ENCODE measurements around the gene MANSC1. TPM values are rescaled to one million over a fixed set of nuclear protein-coding genes. Genes with fewer than 3 reads are reported as not detected.

Gene MANSC1
- total and polyA plus RNA-seq, 2 donors (not counting 3 experiments of a cell fraction or from before 2014, with no cell fraction given): 37.0 to 65.0 TPM

DNA sequence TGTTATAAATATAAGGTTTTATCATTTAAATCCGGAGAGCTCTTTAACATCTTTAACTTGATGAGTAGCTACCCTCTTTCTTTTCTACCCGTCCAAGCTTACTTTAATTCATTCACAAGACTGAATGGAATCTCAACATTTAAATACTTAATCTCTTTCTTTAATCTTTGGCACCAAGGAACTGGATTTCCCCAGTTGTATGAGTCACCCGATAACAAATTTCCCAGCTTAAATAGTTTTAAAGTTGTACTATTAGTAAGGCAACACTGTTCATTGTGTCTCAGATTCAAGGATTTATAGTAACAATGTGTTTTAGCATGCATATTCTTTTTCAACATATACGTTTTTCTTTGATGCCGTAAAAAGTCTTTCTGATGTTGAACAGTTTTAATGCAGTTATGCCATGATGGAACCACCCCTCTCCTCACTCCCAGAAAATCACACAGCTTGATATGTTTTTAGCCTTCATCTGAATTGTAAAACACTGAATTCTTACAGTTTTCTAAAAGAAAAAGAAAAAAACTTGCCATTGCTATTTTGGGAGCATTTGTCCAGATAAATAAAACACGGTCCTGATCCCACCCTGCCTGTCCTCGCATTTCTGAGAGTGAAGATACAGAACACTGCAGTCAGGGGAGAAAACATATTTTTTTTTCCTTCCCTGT, 67.1 kb downstream of the MANSC1 start:
- DNase-seq (ENCODE audit: low read depth, low spot score) (peak; percentile 53), FAIRE-seq (peak; percentile 28)
- Histone ChIP-seq H3K27ac (ENCODE audit: insufficient read depth, low read depth, low read length) (no peak overlapping the region), H3K27me3 (ENCODE audit: control insufficient read depth in 2 of 2, insufficient read depth in 2 of 2, low read length in 2 of 2) (no peaks in the 10 kb centered on the region), H3K36me3 (ENCODE audit: control insufficient read depth in 2 of 2, extremely low read depth in 1 of 2, insufficient read depth in 2 of 2, low read length in 2 of 2) (no peaks in the 10 kb centered on the region), H4K20me1 (replicated peaks; ENCODE audit: control insufficient read depth, extremely low read depth, insufficient read depth, low read length) (no peaks in the 10 kb centered on the region), H3K4me2 (ENCODE audit: insufficient read depth, low read length) (peak overlapping the region; percentile 2), H2AFZ (ENCODE audit: low read depth, low read length) (no peak overlapping the region), H3K9me1 (replicated peaks; ENCODE audit: control insufficient read depth, extremely low read depth, insufficient read depth, low read length) (no peaks in the 10 kb centered on the region), H3K4me3 (replicated peaks in 1 of 3; ENCODE audit: insufficient read depth in 1 of 3, low read depth in 1 of 3, low read length in 3 of 3) (no peak overlapping the region), H3K79me2 (ENCODE audit: control insufficient read depth, insufficient read depth, low read length) (no peaks in the 10 kb centered on the region), H3K4me1 (ENCODE audit: control insufficient read depth, extremely low read depth, insufficient read depth, low read length) (peaks cover 3% of the 10 kb centered on the region), H3K9me3 (replicated peaks; ENCODE audit: control insufficient read depth, insufficient read depth, low read length) (no peaks in the 10 kb centered on the region), H3K9ac (replicated peaks; ENCODE audit: extremely low read depth, insufficient read depth, low read length) (no peak overlapping the region)
- TF ChIP-seq POLR2AphosphoS5 (IDR thresholded peaks at IDR 0.05; ENCODE audit: insufficient read depth, low read depth, low read length) (no peak), MYC (IDR thresholded peaks at IDR 0.05; ENCODE audit: low read depth, low read length) (no peak), POLR2A (IDR thresholded peaks at IDR 0.05; ENCODE audit: low read depth, low read length) (no peak), JUN (IDR thresholded peaks at IDR 0.05; ENCODE audit: borderline replicate concordance, insufficient read depth, insufficient read length, low read depth) (peak; percentile 21), GATA2 (IDR thresholded peaks at IDR 0.05; ENCODE audit: insufficient read depth, insufficient read length, low read depth, low read length) (peak; percentile 77), FOS (IDR thresholded peaks at IDR 0.05; ENCODE audit: borderline replicate concordance, insufficient read depth, low read length) (peak; percentile 54), EZH2 (IDR thresholded peaks at IDR 0.05; ENCODE audit: borderline replicate concordance, low read depth, low read length, severe bottlenecking) (no peak)
- TF ChIP-seq, protein P1, sequence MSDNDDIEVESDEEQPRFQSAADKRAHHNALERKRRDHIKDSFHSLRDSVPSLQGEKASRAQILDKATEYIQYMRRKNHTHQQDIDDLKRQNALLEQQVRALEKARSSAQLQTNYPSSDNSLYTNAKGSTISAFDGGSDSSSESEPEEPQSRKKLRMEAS (IDR thresholded peaks at IDR 0.05; ENCODE audit: insufficient read depth, insufficient read length): no peak
- TF ChIP-seq, protein P2, sequence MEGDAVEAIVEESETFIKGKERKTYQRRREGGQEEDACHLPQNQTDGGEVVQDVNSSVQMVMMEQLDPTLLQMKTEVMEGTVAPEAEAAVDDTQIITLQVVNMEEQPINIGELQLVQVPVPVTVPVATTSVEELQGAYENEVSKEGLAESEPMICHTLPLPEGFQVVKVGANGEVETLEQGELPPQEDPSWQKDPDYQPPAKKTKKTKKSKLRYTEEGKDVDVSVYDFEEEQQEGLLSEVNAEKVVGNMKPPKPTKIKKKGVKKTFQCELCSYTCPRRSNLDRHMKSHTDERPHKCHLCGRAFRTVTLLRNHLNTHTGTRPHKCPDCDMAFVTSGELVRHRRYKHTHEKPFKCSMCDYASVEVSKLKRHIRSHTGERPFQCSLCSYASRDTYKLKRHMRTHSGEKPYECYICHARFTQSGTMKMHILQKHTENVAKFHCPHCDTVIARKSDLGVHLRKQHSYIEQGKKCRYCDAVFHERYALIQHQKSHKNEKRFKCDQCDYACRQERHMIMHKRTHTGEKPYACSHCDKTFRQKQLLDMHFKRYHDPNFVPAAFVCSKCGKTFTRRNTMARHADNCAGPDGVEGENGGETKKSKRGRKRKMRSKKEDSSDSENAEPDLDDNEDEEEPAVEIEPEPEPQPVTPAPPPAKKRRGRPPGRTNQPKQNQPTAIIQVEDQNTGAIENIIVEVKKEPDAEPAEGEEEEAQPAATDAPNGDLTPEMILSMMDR (IDR thresholded peaks at IDR 0.05; ENCODE audit: extremely low read depth in 1 of 2, insufficient read depth in 1 of 2, low read depth in 1 of 2, low read length in 2 of 2): no peak
- intact Hi-C loops (cut with micrococcal nuclease) (no loop called here), dilution Hi-C loops (cut with MboI; ENCODE audit: extremely low pct_ligation_motif_present, low sequenced_read_pairs) (no loop called here)
- POLR2A ChIA-PET: no interaction called here
- CTCF ChIA-PET: interaction anchor here (0.7 to 1.0 kb wide), 6 partner anchors 14 to 188 kb away, joined by 3 to 4 read pairs (median 3); partner anchors contain the start of gene LRP6
- no TSS peak for BruUV-seq (replicated peaks)

Measured in endothelial cell of umbilical vein (primary cell).